ENCODE results near the gene CAT. TPM values are rescaled to one million over a fixed set of nuclear protein-coding genes. Genes with fewer than 3 reads are reported as not detected.

Gene CAT
- total RNA-seq, 1 experiment from 2014 or later = 65.9 TPM

DNA sequence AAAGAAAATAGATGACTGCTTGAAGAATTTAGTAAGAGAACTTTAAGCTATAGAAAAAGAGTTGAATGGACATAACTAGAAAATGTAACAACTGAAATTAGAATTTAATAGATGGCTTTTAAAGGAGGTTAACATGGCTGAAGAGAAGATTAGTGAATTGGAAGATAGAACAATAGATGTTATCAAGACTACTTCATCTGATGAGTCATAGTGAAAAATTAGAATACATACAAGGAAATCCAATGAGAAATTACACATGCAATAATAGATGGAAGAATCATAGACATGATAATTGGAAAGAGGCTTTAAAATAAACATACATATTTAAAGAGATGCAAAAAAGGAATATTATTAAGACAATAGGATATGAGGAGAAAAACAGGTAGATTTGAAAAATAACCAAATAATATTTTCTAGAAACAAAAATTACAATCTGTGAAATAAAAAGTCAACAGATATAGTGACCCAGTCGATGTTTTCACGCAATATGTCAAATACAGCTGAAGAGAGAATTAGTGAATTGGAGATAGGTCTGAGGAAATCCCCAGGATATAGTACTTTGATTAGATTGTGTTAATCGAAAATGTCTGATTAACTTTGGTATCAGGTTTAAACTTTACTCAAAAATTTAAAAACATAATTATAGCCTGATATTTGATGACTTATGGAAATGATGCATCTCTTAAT is 28.2 kb downstream of the CAT start:
- in situ Hi-C loops (cut with HindIII; ENCODE audit: low pct_unique_long_range_greater_than_20kb, low sequenced_read_pairs) (no loop called here), intact Hi-C loops (cut with micrococcal nuclease; ENCODE audit: unreplicated experiment) (no loop called here)
- ATAC-seq = no peak
- H3K4me1 ChIP-seq (ENCODE audit: control insufficient read depth, insufficient read depth, low read length) = no peaks in the 10 kb centered on the region
- H3K27me3 ChIP-seq (ENCODE audit: control insufficient read depth, insufficient read depth, low read length) = no peaks in the 10 kb centered on the region
- peaks cover 22% of the 10 kb centered on the region for H3K9me3 ChIP-seq (ENCODE audit: control insufficient read depth, insufficient read depth, low read depth, low read length)
- no peak for TF ChIP-seq TCF7L2 (IDR thresholded peaks at IDR 0.05; ENCODE audit: low read depth, low read length)
- TF ChIP-seq SIN3A (IDR thresholded peaks at IDR 0.05; ENCODE audit: borderline replicate concordance, insufficient read depth, low read depth, low read length) = no peak
- TF ChIP-seq, protein P1, sequence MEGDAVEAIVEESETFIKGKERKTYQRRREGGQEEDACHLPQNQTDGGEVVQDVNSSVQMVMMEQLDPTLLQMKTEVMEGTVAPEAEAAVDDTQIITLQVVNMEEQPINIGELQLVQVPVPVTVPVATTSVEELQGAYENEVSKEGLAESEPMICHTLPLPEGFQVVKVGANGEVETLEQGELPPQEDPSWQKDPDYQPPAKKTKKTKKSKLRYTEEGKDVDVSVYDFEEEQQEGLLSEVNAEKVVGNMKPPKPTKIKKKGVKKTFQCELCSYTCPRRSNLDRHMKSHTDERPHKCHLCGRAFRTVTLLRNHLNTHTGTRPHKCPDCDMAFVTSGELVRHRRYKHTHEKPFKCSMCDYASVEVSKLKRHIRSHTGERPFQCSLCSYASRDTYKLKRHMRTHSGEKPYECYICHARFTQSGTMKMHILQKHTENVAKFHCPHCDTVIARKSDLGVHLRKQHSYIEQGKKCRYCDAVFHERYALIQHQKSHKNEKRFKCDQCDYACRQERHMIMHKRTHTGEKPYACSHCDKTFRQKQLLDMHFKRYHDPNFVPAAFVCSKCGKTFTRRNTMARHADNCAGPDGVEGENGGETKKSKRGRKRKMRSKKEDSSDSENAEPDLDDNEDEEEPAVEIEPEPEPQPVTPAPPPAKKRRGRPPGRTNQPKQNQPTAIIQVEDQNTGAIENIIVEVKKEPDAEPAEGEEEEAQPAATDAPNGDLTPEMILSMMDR (IDR thresholded peaks at IDR 0.05) = no peak
- no peak for TF ChIP-seq POLR2AphosphoS5 (IDR thresholded peaks at IDR 0.05; ENCODE audit: low read depth, low read length)
- TF ChIP-seq, protein P2, sequence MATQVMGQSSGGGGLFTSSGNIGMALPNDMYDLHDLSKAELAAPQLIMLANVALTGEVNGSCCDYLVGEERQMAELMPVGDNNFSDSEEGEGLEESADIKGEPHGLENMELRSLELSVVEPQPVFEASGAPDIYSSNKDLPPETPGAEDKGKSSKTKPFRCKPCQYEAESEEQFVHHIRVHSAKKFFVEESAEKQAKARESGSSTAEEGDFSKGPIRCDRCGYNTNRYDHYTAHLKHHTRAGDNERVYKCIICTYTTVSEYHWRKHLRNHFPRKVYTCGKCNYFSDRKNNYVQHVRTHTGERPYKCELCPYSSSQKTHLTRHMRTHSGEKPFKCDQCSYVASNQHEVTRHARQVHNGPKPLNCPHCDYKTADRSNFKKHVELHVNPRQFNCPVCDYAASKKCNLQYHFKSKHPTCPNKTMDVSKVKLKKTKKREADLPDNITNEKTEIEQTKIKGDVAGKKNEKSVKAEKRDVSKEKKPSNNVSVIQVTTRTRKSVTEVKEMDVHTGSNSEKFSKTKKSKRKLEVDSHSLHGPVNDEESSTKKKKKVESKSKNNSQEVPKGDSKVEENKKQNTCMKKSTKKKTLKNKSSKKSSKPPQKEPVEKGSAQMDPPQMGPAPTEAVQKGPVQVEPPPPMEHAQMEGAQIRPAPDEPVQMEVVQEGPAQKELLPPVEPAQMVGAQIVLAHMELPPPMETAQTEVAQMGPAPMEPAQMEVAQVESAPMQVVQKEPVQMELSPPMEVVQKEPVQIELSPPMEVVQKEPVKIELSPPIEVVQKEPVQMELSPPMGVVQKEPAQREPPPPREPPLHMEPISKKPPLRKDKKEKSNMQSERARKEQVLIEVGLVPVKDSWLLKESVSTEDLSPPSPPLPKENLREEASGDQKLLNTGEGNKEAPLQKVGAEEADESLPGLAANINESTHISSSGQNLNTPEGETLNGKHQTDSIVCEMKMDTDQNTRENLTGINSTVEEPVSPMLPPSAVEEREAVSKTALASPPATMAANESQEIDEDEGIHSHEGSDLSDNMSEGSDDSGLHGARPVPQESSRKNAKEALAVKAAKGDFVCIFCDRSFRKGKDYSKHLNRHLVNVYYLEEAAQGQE (IDR thresholded peaks at IDR 0.05; ENCODE audit: insufficient read depth in 1 of 2, low read depth in 2 of 2, low read length in 1 of 2) = no peak
- DNase-seq (ENCODE audit: low read depth, low spot score) = no peak
- BruUV-seq (replicated peaks) = no TSS peak
- ChIA-PET POLR2A (interaction anchor here (0.5 to 0.6 kb wide), 2 partner anchors 58 to 86 kb away, joined by 4 to 5 read pairs; no protein-coding TSS in a partner anchor), CTCF (no interaction called here)
- H3K36me3 ChIP-seq (ENCODE audit: control insufficient read depth, insufficient read depth, low read length) = peaks cover 43% of the 10 kb centered on the region
- no peak overlapping the region for H3K27ac ChIP-seq (ENCODE audit: low read length)
- no peak overlapping the region for H3K4me3 ChIP-seq (ENCODE audit: low read depth in 2 of 2, low read length in 2 of 2)

DNA sequence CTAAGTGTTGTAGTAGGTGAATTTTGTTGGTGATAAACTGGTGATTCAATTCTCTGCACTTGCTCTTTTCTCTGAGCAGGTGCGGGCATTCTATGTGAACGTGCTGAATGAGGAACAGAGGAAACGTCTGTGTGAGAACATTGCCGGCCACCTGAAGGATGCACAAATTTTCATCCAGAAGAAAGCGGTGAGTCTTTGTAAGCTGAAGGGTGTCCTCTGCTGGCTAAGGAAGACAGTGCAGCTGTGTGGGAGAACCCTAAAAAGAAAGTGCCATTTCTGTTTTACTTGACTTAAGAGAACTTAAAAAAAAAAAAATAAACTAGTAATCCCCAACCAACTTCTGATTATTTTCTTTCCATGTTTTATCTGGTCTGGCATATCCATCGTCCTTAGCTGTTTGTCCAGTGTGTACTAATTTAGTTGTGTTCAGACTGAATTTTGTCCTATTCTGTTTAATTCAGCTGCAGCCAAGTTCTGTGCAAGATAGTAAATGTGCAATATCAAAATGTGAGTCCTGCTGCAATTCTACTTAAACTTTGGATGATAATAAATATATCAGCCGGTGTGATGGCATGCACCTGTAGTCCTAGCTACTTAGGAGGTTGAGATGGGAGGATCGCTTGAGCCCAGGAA is 29.6 kb downstream of the CAT start:
- Histone ChIP-seq H3K36me3 (ENCODE audit: control insufficient read depth, insufficient read depth, low read length) (peaks cover 41% of the 10 kb centered on the region), H3K27me3 (ENCODE audit: control insufficient read depth, insufficient read depth, low read length) (no peaks in the 10 kb centered on the region), H3K4me1 (ENCODE audit: control insufficient read depth, insufficient read depth, low read length) (no peaks in the 10 kb centered on the region), H3K4me3 (ENCODE audit: low read depth in 2 of 2, low read length in 2 of 2) (no peak overlapping the region), H3K27ac (ENCODE audit: low read length) (no peak overlapping the region), H3K9me3 (ENCODE audit: control insufficient read depth, insufficient read depth, low read depth, low read length) (peaks cover 22% of the 10 kb centered on the region)
- TF ChIP-seq, protein P1 (IDR thresholded peaks at IDR 0.05) = peak; percentile 89
- TF ChIP-seq, protein P2 (IDR thresholded peaks at IDR 0.05; ENCODE audit: insufficient read depth in 1 of 2, low read depth in 2 of 2, low read length in 1 of 2) = no peak
- ATAC-seq (peak; percentile 63; the same call in 1 of the 2 replicates), DNase-seq (ENCODE audit: low read depth, low spot score) (peak; percentile 15)
- intact Hi-C loops (cut with micrococcal nuclease; ENCODE audit: unreplicated experiment) (loop anchor here (2.0 kb wide), 1 partner anchor 102 kb away; no protein-coding TSS in a partner anchor), in situ Hi-C loops (cut with HindIII; ENCODE audit: low pct_unique_long_range_greater_than_20kb, low sequenced_read_pairs) (no loop called here)
- ChIA-PET POLR2A (no interaction called here), CTCF (interaction anchor here (0.6 to 0.8 kb wide), 4 partner anchors 102 to 433 kb away, joined by 3 to 7 read pairs (median 4); no protein-coding TSS in a partner anchor)
- no TSS peak for BruUV-seq (replicated peaks)
